ENCODE data around the gene ZNF597. TPM values are rescaled to one million over a fixed set of nuclear protein-coding genes. Genes with fewer than 3 reads are reported as not detected.

The ZNF597 gene
- total RNA-seq, 3 donors from 2014 or later, result 1.9 TPM

DNA sequence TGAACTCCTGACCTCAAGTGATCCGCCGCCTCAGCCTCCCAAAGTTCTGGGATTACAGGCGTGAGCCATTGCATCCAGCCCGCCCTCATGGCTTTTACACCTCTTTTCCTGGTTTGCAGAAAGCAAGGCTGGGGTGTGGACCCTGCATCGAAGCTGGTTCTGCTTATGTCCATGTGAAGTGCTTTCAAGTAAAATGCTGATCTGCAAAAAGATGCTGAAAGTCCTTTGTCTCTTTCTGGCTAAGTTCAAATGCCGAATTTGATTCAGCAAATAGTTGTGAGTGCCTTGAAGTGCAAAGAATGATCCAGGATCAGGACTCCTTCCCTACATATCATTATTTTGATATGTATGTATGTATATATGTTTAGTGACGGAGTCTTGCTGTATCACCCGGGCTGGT lies 17.3 kb upstream of the ZNF597 start:
- Histone ChIP-seq H3K4me1 (ENCODE audit: low read depth) (peaks cover 45% of the 10 kb centered on the region), H3K4me3 (no peak overlapping the region), H3K36me3 (ENCODE audit: low read depth) (no peaks in the 10 kb centered on the region), H3K9me3 (no peaks in the 10 kb centered on the region)
- intact Hi-C loops (cut with DNase I, micrococcal nuclease), result no loop called here
- ATAC-seq (no peak), DNase-seq (no peak)
- TF ChIP-seq, protein P1, sequence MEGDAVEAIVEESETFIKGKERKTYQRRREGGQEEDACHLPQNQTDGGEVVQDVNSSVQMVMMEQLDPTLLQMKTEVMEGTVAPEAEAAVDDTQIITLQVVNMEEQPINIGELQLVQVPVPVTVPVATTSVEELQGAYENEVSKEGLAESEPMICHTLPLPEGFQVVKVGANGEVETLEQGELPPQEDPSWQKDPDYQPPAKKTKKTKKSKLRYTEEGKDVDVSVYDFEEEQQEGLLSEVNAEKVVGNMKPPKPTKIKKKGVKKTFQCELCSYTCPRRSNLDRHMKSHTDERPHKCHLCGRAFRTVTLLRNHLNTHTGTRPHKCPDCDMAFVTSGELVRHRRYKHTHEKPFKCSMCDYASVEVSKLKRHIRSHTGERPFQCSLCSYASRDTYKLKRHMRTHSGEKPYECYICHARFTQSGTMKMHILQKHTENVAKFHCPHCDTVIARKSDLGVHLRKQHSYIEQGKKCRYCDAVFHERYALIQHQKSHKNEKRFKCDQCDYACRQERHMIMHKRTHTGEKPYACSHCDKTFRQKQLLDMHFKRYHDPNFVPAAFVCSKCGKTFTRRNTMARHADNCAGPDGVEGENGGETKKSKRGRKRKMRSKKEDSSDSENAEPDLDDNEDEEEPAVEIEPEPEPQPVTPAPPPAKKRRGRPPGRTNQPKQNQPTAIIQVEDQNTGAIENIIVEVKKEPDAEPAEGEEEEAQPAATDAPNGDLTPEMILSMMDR (IDR thresholded peaks at IDR 0.05), result no peak

DNA sequence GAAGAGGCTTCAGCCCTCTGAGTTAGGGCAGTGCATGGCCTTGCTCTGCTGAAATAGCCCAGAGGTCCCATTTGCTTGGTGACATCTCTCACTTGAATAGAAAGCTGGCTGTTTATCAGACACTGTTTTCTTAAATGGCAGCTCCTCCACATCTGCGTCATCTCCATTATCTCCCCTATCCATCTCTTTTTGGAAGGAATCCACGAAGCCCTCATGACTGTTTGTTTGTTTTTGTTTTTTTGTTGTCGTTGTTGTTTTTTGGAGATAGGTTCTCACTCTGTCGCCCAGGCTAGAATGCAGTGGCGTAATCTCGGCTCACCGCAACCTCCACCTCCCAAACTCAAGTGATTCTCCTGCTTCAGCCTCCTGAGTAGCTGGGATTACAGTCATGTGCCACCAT lies 16.8 kb upstream of the ZNF597 start:
- Histone ChIP-seq H3K36me3 (ENCODE audit: low read depth) (no peaks in the 10 kb centered on the region), H3K4me1 (ENCODE audit: low read depth) (peaks cover 46% of the 10 kb centered on the region), H3K9me3 (no peaks in the 10 kb centered on the region), H3K4me3 (no peak overlapping the region)
- ATAC-seq (no peak), DNase-seq (no peak)
- intact Hi-C loops (cut with DNase I, micrococcal nuclease), result no loop called here
- TF ChIP-seq, protein P1 (IDR thresholded peaks at IDR 0.05), result no peak

DNA sequence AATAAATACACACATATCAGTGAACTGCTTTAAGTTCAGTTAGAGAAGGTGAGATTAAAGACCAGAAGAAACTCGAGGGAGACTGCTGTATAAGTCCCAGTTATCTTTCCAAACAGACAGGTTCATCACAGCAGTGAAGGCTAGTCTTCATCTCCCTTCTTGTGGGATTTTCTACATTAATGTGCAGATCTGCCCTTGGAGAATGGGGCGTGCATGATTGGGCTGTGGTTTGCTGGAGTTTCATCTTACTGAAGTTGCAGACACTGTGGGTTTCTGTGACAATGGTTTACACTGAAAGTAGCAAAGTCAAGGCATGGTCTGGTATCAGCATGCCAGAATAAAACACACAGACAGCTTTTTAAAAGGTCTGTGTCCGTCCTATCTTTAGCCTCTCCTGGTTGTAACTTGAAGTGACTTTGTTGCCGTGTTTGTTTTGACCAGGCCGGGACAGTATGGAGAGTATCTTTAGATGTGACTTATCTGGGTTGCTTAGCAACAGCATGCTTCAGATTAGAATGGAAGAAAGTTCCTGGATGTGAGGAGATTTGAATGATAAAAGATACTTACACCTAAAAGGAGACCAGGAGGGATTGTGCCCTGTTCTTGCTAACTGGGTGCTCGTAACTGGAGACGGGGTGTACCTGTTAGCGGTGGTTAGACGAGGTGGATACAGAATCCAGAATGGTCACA lies 16.2 kb upstream of the ZNF597 start:
- ATAC-seq (no peak), DNase-seq (no peak)
- peaks cover 46% of the 10 kb centered on the region for H3K4me1 ChIP-seq (ENCODE audit: low read depth)
- TF ChIP-seq, protein P1 (IDR thresholded peaks at IDR 0.05), result no peak
- no peaks in the 10 kb centered on the region for H3K36me3 ChIP-seq (ENCODE audit: low read depth)
- no peaks in the 10 kb centered on the region for H3K9me3 ChIP-seq
- intact Hi-C loops (cut with DNase I, micrococcal nuclease), result no loop called here
- no peak overlapping the region for H3K4me3 ChIP-seq

DNA sequence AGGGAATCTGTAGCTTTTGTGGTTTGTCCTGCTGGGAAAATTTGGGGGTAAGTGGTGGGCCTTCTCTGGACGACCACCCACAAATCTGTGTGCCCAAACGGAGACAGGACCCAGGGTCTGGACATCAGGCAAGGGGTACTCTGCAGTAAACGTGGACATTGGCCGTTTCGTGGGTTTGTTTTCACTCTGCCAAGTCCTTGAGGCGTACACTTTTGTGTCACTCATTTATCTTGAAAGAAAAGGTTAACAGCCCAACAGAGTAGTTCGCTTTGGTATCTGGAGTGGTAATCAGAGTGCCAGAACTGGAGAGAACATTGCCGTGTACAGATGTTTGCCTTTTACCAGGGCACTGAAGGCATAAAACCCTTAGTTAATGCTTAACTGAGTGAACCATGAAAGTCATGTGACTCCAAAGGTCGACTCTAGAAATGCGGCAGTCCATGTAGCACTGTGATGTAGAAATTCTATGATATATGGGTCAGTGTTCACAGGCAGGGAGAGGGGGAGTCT lies 15.6 kb upstream of the ZNF597 start:
- intact Hi-C loops (cut with DNase I, micrococcal nuclease), result no loop called here
- Histone ChIP-seq H3K4me3 (peak overlapping the region; percentile 97), H3K4me1 (ENCODE audit: low read depth) (peaks cover 46% of the 10 kb centered on the region), H3K36me3 (ENCODE audit: low read depth) (no peaks in the 10 kb centered on the region), H3K9me3 (no peaks in the 10 kb centered on the region)
- peak in 1 of 3 donors; percentile 77 for DNase-seq
- TF ChIP-seq, protein P1 (IDR thresholded peaks at IDR 0.05), result no peak
- ATAC-seq, result peak; percentile 68

DNA sequence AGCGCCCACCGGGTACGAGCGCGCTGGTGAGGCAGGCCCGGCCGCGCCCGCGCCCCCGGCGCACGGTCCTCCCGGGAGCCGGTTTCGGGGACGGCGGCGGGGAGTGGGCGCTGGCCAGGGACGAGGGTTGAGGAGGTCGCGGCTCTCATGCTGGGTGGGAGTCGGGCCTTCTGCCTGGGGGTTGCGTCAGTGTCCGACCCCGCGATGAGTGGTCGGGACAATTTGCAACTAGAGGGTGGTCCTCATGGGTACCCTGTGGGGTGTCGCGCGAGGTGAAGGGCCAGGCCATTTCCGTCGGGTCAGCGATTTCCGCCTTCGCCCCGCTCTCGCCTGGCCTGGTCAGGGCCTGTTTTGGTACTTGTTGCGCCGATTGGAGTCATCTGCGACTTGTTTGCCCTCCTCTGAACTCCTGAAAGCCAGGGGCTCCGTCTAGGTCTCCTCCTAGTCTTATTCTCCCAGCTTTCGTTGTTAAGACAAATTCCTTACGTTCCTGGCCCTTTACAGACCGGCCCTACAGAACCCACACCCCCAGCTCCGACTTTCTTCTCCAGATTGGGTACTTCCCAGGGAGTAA lies 15.1 kb upstream of the ZNF597 start:
- TF ChIP-seq, protein P1 (IDR thresholded peaks at IDR 0.05), result no peak
- Histone ChIP-seq H3K4me3 (peak overlapping the region; percentile 97), H3K4me1 (ENCODE audit: low read depth) (peaks cover 46% of the 10 kb centered on the region), H3K36me3 (ENCODE audit: low read depth) (no peaks in the 10 kb centered on the region), H3K9me3 (no peaks in the 10 kb centered on the region)
- intact Hi-C loops (cut with DNase I, micrococcal nuclease), result no loop called here
- ATAC-seq (no peak), DNase-seq (peak; percentile 43 to 66 (median 63))
